Activated CD8-positive, alpha-beta memory T cell treated with anti-CD3 and anti-CD28 coated beads, Interleukin-2, amount 50 U/mL, for 24 hours (primary cell): ENCODE measurements around the gene PARVB.

Experiments
- DNase-seq: peaks from one replicate; pipeline ENCODE4 v3.0.0-alpha.2; 2020; ENCODE audit errors: extremely low read depth

Gene PARVB

GRCh38 chr22:44087089-44087430 is 63.0 kb downstream of the PARVB start:
- DNase-seq = no peak

GRCh38 chr22:44088976-44089570 is 65.0 kb downstream of the PARVB start:
- no peak for DNase-seq

GRCh38 chr22:44089717-44090570 is 65.8 kb downstream of the PARVB start:
- DNase-seq = no peak

GRCh38 chr22:44090571-44090905 is 66.4 kb downstream of the PARVB start:
- DNase-seq = no peak

- peak; percentile 9 for DNase-seq
Observed at GRCh38 chr22:44091021-44091721, 67.1 kb downstream of the PARVB start.

- no peak for DNase-seq
Observed at GRCh38 chr22:44091751-44092150, 67.6 kb downstream of the PARVB start.

GRCh38 chr22:44092636-44093220 is 68.6 kb downstream of the PARVB start:
- no peak for DNase-seq

- DNase-seq = no peak
Observed at GRCh38 chr22:44093791-44094190, 69.7 kb downstream of the PARVB start.

- DNase-seq = no peak
Observed at GRCh38 chr22:44094751-44095302, 70.7 kb downstream of the PARVB start.

GRCh38 chr22:44096736-44097135 is 72.6 kb downstream of the PARVB start:
- no peak for DNase-seq

- DNase-seq = no peak
Observed at GRCh38 chr22:44097263-44098020, 73.3 kb downstream of the PARVB start.

GRCh38 chr22:44098021-44098739 is 74.1 kb downstream of the PARVB start:
- DNase-seq = no peak

GRCh38 chr22:44098966-44099530 is 74.9 kb downstream of the PARVB start:
- DNase-seq = no peak

GRCh38 chr22:44099696-44100095 is 75.6 kb downstream of the PARVB start:
- no peak for DNase-seq

- no peak for DNase-seq
Observed at GRCh38 chr22:44100411-44100810, 76.3 kb downstream of the PARVB start.

- no peak for DNase-seq
Observed at GRCh38 chr22:44102121-44102520, 78.0 kb downstream of the PARVB start.

- no peak for DNase-seq
Observed at GRCh38 chr22:44102856-44103255, 78.8 kb downstream of the PARVB start.

- no peak for DNase-seq
Observed at GRCh38 chr22:44103735-44104480, 79.8 kb downstream of the PARVB start.

- no peak for DNase-seq
Observed at GRCh38 chr22:44107340-44107739, 83.2 kb downstream of the PARVB start.

- DNase-seq = no peak
Observed at GRCh38 chr22:44108076-44108475, 84.0 kb downstream of the PARVB start.
